HG03175 (cell line): Measurements from ENCODE around the gene SH2B3.
"Not testable (repeated sequence)": the region's sequence is repeated elsewhere in the genome, so short reads cannot be mapped to it uniquely, and the experiment has no call there.

Experiments used
- ATAC-seq: cut with Tn5 transposase; IDR thresholded peaks from one replicate; pipeline ENCODE4 v1.9.1; 2021; ENCODE audit warnings: mild to moderate bottlenecking, moderate library complexity; ENCODE audit not compliant: unreplicated experiment

SH2B3 gene

GRCh38 chr12:111405859-111406473 is at the start of gene SH2B3:
SH2B3 (plus strand) TSS chr12:111405923; CDS start chr12:111418146, 12,223 bp downstream.
- peak; percentile 13 for ATAC-seq

- ATAC-seq: no peak
Observed at GRCh38 chr12:111359231-111359913, 46.4 kb upstream of the SH2B3 start.

- ATAC-seq: no peak
Observed at GRCh38 chr12:111359914-111360276, 45.8 kb upstream of the SH2B3 start.

DNA sequence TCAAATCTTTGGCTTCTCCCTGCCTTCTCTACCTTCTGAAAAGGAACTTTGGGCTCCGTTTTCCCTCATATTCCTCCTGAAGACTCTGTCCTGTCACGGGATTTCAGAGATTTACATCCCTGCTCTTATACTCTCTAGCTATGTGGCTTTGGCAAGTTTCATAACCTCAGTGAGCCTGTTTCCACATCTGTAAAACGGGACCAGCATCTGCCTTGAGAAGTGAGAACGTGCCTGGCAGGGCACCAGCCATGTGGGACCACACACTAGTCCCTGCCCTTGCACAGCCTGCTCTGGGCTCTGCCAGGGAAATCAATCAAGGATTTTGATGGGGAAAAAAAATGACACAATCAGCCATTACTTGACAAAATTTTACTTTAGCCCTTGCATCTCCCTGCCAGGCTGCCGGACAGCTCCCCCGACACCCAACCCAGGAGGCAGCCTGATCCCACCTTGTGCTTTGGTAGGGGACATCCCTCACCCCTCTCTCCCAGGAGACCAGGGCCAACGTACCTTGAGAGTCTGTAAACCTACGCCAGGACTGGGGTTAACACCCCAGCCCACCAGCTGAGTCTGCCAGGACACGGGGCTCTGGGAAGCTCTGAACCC is 45.3 kb upstream of the SH2B3 start:
- no peak for ATAC-seq

DNA sequence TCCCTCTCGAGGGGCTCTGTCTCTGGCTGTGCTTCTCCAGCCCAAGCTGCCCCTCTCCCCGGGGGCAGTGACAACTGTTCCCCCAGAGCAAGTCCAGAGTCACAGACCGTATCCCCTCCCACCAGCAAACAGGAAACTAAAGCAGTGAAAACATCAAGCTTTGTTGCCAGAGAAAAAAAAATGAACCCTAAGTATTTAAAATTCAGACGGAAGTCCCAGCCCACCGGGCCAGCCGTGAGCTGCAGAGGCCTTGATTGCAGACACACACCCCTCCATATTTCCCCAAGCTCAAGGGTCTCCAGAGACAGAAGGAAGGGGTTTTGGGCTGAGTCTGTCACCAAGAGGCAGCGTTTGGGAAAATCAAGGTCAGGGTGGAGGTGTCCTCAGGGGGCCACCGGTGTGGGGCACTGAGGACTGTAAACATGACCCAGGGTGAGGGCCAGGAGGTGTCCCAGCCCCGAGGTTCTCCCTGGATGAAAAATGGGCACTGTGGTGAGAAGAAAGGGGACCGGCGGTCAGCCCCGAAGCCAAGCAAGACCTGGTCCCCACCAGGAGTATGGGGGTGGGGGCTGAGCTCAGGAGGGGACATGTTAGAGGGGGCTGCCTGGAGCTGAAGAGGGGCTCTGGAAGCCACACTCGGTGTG is 44.5 kb upstream of the SH2B3 start:
- ATAC-seq: no peak

DNA sequence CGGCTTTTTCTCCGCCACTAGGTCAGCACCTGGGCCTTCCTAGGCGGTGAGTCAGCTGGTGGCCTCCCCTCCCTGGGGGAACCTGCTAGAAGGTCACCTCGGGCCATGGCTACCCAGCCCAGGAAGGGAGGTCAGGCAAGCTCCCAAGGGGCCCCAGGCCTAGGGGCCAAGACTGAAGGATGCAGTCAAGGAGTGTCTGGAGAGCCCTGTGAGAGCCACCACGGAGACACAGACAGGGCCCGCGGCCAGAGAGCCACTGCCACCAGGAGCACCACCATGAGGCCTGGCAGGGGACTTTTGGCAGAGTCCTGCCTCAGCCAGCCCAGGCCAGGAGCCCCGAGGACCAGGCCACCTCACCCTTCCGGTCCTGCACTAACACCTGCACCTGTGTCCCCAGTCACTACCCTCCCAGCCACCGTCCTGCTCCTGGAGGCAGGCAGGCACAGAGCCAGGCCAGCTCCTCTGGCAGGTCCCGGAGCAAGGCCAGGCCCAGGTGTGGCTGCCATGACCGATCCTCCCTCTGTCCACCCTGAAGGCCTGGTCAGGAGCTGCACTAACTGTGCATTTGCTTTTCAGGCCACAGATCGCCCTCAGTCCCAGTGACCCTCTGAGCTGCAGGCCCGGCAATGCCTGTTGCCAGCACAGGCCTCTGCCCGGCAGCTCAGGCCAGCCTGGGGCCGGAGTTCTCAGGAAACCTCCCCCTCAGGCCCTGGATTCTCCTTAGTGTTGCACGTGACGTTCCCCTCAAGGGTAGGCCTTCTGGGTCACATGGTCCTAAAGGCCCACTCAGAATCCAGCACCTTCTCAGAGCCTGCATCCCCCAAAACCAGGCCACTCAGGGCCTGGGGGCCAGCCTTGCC is 43.8 kb upstream of the SH2B3 start:
- ATAC-seq: no peak

DNA sequence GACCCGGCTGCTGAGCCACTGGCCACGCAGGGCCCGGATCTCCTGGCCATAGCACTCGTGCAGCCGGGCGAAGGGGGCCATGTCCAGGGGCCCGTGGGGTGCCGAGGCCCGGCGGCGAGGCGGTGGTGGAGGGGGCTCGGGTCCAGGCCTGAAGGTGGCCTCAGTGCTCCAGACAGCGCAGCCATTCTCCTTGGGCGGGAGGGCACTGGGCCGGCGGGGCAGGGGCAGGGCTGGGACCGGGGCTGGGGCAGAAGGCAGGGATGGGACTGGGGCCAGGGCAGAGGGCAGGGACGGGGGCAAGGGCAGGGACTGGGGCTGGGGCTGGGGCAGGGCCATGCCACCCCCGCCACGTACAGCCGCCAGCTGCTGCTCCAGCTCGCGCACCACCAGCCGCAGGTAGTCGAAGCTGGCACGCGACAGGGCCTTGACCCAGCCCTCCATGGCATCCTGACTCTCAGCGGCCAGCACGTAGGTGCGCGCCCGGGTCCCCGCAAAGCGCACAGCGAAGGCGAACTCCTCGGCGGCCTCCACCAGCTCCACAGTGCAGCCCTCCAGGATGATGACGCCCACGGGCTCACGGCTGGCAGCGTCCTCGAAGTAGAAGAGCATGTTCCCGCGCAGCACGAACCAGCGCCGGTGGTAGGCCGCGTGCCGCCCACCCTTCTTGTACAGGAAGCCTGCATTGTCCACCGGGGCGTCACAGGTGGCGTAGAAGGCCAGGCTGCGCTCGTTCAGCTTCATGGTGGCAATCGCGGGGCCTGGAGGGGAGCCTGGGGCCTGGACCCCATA is 42.8 kb upstream of the SH2B3 start:
- ATAC-seq: no peak

- ATAC-seq: no peak
Observed at GRCh38 chr12:111363578-111363977, 42.1 kb upstream of the SH2B3 start.

DNA sequence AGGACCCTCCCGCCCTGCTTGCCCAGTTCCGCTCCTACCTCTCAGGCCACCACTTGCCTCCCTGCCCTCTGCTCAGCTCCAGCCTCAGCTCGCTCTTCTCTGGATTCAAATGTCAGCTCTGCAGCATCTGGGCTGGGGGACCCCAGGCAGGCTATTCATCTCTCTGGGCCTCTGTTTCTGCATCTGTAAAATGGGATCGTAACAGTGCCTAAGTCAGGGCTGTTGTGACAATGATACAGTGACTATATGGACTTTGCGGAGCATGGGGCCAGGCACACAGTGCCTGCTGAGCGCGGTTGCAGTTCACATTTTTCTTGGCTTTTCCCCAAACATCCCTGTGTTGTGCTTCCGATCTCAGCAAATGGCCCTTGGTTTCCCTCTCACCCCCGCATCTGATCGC is 39.6 kb upstream of the SH2B3 start:
- ATAC-seq: no peak

DNA sequence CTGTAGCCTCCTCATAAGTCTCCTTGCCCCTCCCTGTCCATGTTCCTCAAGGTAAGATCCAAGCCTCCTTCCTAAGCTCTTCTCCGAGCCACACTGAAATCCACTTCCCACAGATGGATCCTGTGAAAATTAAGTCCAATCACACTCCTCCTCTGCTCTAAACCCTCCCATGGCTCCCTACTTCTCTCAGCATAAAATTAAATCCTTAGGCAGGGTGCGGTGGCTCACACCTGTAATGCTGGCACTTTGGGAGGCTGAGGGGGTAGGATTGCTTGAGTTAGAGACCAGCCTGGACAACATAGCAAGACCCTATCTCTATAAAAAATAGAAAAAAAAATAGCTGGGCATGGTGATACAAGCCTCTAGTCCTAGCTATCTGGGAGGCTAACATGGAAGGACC is 39.1 kb upstream of the SH2B3 start:
- no peak for ATAC-seq

GRCh38 chr12:111367661-111368221 is 38.0 kb upstream of the SH2B3 start:
- no peak for ATAC-seq

DNA sequence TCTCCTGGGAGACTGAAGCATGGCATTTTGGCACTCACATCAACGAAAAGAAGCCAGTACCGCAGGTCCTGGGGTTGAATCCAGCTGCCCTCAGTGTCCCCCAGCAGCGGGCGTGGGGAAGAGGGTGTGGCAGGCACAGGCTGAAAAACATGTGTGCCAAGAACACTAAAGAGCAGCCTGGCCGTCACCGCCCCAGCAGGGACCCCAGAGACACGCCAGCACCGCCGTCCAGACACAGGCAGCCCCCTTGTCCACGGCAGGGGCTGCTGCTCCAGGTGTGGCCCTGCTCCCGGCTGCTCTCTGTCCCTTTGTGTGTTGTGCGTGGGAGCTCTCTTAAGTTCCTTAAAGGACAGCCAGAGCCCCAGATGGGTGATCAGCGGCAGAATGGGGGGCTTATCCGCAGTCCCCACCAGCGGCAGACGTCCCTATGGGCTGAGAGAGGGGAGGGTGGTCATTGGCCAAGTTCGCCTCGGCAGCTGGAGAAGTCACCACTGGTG is 37.4 kb upstream of the SH2B3 start:
- peak; percentile 30 for ATAC-seq

- peak; percentile 92 for ATAC-seq
Observed at GRCh38 chr12:111368788-111369495, 36.8 kb upstream of the SH2B3 start, which contains the start of gene PHETA1. PHETA1 (minus strand) TSS chr12:111369095; CDS start chr12:111363427, 5,668 bp downstream.

GRCh38 chr12:111369496-111370220 is 36.1 kb upstream of the SH2B3 start:
- no peak for ATAC-seq

DNA sequence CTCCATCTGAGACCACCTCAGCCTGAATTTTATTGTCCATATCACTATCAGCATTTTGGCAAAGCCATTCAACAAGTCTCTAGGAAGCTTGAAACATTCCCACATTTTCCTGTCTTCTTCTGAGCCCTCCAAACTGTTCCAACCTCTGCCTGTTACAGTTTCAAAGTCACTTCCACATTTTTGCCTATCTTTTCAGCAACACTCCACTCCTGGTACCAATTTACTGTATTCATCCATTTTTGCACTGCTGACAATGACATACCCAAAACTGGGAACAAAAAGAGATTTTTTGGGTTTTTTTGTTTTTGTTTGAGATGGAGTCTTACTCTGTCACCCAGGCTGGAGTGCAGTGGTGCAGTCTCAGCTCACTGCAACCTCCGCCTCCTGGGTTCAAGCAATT is 32.5 kb upstream of the SH2B3 start:
- not testable (repeated sequence) for ATAC-seq

GRCh38 chr12:111377440-111377839 is 28.3 kb upstream of the SH2B3 start:
- no peak for ATAC-seq

DNA sequence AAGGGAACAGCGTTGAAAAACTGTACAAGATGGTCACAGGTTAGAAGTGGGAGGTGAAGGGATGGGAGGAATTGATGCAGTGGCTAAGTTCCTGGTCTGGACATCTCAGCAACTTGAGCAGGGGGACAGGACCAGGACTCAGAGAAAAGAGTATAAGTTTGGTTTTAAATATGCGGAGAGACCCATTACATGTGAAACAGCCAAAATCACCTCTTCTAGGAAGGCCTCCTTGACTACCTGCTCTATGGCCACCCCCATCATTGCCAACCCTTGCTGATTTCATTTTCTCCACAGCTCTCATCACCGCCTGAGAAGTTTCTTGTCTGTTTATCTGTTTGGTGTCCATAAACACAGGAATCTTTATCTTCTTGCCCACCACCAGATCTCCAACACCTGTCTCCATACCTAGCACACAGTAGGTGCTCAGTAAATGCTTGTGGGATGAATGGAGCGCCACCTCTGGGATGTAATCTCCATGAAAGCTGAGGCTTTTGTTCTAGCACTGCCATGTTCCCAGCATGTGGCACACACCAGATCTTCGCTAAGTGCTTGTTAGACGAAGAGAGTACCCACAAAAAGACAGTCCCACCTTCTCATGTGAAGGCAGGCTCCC is 25.7 kb upstream of the SH2B3 start:
- ATAC-seq: no peak

DNA sequence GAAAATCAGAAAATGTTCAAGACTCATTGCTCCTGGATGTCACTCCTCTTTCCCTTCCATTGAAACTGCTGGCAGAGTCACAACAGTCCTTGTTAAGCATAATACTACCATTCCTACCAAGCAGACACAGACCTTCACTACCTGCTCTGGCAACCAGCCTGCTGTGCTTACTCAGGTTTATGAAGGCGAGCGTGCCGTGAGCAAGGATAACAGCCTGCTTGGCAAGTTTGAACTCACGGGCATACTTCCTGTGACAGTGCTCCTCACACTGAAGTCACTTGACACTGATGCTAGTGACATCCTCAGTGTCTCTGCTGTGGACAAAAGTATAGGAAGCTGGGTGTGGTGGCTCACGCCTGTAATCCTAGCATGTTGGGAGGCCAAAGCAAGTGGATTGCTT is 21.1 kb upstream of the SH2B3 start:
- ATAC-seq: no peak
